Measurements from ENCODE around the gene TGFA.
A peak's percentile ranks its signal among the peaks of the same experiment; 100 is the strongest.

Gene TGFA

DNA sequence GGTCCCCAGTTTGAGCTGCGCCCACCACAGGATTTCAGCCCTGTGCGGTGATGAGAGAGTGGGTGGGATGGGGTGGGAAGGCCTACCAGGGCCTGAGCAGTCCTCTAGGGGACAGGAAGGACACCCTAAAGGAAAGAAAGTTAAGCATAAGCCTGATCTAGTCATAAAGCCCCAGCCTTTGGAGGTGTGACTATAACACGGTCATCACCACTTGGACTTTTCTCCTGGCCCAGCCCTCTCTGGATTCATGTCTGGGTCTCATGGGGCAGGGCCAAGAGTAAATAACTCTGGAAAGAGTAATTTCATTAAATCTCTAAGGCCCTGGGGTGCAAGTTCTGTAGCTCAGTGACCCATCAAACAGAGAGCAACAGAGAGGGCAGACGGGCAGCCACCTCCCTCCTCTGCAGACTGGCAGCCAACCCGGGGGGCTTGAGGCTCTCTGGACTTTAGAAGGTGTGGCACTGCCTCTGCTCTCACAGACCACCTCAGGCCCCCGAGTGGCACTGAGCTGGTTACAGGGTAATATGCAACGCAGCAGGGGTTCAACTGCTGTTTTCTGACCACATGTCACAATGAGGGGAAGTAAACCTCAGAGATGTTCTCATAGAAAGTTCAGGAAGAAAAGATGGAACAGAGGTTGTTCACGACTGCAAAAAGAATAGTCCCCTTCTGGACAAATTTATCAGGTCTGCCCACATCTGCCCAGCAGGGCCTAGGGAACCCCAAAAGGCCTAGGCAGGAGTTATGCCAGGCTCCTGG, 41.5 kb downstream of the TGFA start:
- TF ChIP-seq TCF12 (IDR thresholded peaks at IDR 0.05; ENCODE audit: low read depth), result no peak
- TF ChIP-seq EP300 (IDR thresholded peaks at IDR 0.05; ENCODE audit: borderline replicate concordance), result no peak
- TF ChIP-seq, protein P1, sequence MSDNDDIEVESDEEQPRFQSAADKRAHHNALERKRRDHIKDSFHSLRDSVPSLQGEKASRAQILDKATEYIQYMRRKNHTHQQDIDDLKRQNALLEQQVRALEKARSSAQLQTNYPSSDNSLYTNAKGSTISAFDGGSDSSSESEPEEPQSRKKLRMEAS (IDR thresholded peaks at IDR 0.05), result no peak
- no peak for TF ChIP-seq CREB1 (IDR thresholded peaks at IDR 0.05; ENCODE audit: low read depth)
- TF ChIP-seq NFIC (IDR thresholded peaks at IDR 0.05), result no peak
- TF ChIP-seq TAF1 (IDR thresholded peaks at IDR 0.05; ENCODE audit: low read depth), result no peak
- no peak for TF ChIP-seq FOXM1 (IDR thresholded peaks at IDR 0.05; ENCODE audit: borderline replicate concordance, low read depth)
- TF ChIP-seq, protein P2, sequence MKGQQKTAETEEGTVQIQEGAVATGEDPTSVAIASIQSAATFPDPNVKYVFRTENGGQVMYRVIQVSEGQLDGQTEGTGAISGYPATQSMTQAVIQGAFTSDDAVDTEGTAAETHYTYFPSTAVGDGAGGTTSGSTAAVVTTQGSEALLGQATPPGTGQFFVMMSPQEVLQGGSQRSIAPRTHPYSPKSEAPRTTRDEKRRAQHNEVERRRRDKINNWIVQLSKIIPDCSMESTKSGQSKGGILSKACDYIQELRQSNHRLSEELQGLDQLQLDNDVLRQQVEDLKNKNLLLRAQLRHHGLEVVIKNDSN (IDR thresholded peaks at IDR 0.05), result no peak
- TF ChIP-seq CEBPB (IDR thresholded peaks at IDR 0.05), result no peak
- TF ChIP-seq TEAD4 (IDR thresholded peaks at IDR 0.05), result no peak

DNA sequence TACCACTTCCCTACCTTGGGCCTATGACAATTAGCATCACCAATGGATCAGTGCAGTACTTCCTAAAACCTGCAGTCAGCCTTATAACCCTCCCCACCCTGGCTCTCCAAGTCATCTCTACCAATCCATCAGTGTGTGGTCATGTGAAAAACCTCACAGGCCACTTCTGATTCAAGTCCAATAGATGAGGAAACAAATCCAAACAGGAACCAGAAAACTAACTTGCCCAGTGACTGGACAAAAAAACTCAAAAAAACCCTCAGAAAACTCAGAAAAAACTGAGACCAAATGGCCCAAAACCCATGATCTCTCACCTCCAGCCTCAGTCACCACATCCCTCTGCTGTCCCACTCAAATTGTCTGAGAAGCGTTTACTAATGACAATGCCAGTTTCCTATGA, 43.3 kb downstream of the TGFA start:
- TF ChIP-seq TCF12 (IDR thresholded peaks at IDR 0.05; ENCODE audit: low read depth) (no peak), CREB1 (IDR thresholded peaks at IDR 0.05; ENCODE audit: low read depth) (no peak), CEBPB (IDR thresholded peaks at IDR 0.05) (no peak), YY1 (IDR thresholded peaks at IDR 0.05; ENCODE audit: low read depth) (no peak), ZBTB7A (IDR thresholded peaks at IDR 0.05; ENCODE audit: low read depth) (no peak), NFIC (IDR thresholded peaks at IDR 0.05) (no peak), RAD21 (IDR thresholded peaks at IDR 0.05; ENCODE audit: low read depth) (no peak), TEAD4 (IDR thresholded peaks at IDR 0.05) (no peak), FOXM1 (IDR thresholded peaks at IDR 0.05; ENCODE audit: borderline replicate concordance, low read depth) (no peak), TAF1 (IDR thresholded peaks at IDR 0.05; ENCODE audit: low read depth) (no peak), EP300 (IDR thresholded peaks at IDR 0.05; ENCODE audit: borderline replicate concordance) (no peak), EGR1 (IDR thresholded peaks at IDR 0.05) (no peak)
- TF ChIP-seq, protein P2 (IDR thresholded peaks at IDR 0.05), result no peak
- TF ChIP-seq, protein P1 (IDR thresholded peaks at IDR 0.05), result no peak
- TF ChIP-seq, protein P3, sequence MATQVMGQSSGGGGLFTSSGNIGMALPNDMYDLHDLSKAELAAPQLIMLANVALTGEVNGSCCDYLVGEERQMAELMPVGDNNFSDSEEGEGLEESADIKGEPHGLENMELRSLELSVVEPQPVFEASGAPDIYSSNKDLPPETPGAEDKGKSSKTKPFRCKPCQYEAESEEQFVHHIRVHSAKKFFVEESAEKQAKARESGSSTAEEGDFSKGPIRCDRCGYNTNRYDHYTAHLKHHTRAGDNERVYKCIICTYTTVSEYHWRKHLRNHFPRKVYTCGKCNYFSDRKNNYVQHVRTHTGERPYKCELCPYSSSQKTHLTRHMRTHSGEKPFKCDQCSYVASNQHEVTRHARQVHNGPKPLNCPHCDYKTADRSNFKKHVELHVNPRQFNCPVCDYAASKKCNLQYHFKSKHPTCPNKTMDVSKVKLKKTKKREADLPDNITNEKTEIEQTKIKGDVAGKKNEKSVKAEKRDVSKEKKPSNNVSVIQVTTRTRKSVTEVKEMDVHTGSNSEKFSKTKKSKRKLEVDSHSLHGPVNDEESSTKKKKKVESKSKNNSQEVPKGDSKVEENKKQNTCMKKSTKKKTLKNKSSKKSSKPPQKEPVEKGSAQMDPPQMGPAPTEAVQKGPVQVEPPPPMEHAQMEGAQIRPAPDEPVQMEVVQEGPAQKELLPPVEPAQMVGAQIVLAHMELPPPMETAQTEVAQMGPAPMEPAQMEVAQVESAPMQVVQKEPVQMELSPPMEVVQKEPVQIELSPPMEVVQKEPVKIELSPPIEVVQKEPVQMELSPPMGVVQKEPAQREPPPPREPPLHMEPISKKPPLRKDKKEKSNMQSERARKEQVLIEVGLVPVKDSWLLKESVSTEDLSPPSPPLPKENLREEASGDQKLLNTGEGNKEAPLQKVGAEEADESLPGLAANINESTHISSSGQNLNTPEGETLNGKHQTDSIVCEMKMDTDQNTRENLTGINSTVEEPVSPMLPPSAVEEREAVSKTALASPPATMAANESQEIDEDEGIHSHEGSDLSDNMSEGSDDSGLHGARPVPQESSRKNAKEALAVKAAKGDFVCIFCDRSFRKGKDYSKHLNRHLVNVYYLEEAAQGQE (IDR thresholded peaks at IDR 0.05; ENCODE audit: low read depth), result no peak

GRCh38 chr2:70509565-70509964, 44.1 kb downstream of the TGFA start:
- TF ChIP-seq FOXM1 (IDR thresholded peaks at IDR 0.05; ENCODE audit: borderline replicate concordance, low read depth), result no peak
- TF ChIP-seq CEBPB (IDR thresholded peaks at IDR 0.05), result peak; percentile 62

GRCh38 chr2:70508711-70509462, 44.7 kb downstream of the TGFA start:
- TF ChIP-seq CREB1 (IDR thresholded peaks at IDR 0.05; ENCODE audit: low read depth) (no peak), TEAD4 (IDR thresholded peaks at IDR 0.05) (no peak), ZBTB7A (IDR thresholded peaks at IDR 0.05; ENCODE audit: low read depth) (no peak), CEBPB (IDR thresholded peaks at IDR 0.05) (no peak), TAF1 (IDR thresholded peaks at IDR 0.05; ENCODE audit: low read depth) (no peak), EGR1 (IDR thresholded peaks at IDR 0.05) (no peak), RAD21 (IDR thresholded peaks at IDR 0.05; ENCODE audit: low read depth) (no peak), EP300 (IDR thresholded peaks at IDR 0.05; ENCODE audit: borderline replicate concordance) (no peak), TCF12 (IDR thresholded peaks at IDR 0.05; ENCODE audit: low read depth) (no peak; the same call in 1 of the 2 replicates), YY1 (IDR thresholded peaks at IDR 0.05; ENCODE audit: low read depth) (no peak)
- TF ChIP-seq, protein P2 (IDR thresholded peaks at IDR 0.05), result no peak

- no peak for TF ChIP-seq FOXM1 (IDR thresholded peaks at IDR 0.05; ENCODE audit: borderline replicate concordance, low read depth)
- TF ChIP-seq CREB1 (IDR thresholded peaks at IDR 0.05; ENCODE audit: low read depth), result no peak
- TF ChIP-seq TAF1 (IDR thresholded peaks at IDR 0.05; ENCODE audit: low read depth), result no peak
- no peak for TF ChIP-seq CEBPB (IDR thresholded peaks at IDR 0.05)
- TF ChIP-seq ZBTB7A (IDR thresholded peaks at IDR 0.05; ENCODE audit: low read depth), result no peak
- TF ChIP-seq NFIC (IDR thresholded peaks at IDR 0.05), result no peak
- TF ChIP-seq, protein P3 (IDR thresholded peaks at IDR 0.05; ENCODE audit: low read depth), result no peak
- TF ChIP-seq, protein P2 (IDR thresholded peaks at IDR 0.05), result no peak
- no peak for TF ChIP-seq TCF12 (IDR thresholded peaks at IDR 0.05; ENCODE audit: low read depth)
- no peak for TF ChIP-seq YY1 (IDR thresholded peaks at IDR 0.05; ENCODE audit: low read depth)
- TF ChIP-seq EGR1 (IDR thresholded peaks at IDR 0.05), result no peak
Measured at GRCh38 chr2:70505613-70506391, 47.8 kb downstream of the TGFA start.
